ENCODE results near the gene OR2V2. TPM values are rescaled to one million over a fixed set of nuclear protein-coding genes. Genes with fewer than 3 reads are reported as not detected.
"Not testable (repeated sequence)": the region's sequence is repeated elsewhere in the genome, so short reads cannot be mapped to it uniquely, and the experiment has no call there.

OR2V2 gene
- total RNA-seq: not detected
- long read RNA-seq: 0 reads

GRCh38 chr5:181146927-181147636, at the start of gene OR2V2:
OR2V2 (plus strand) TSS chr5:181147586; CDS start chr5:181154943, 7,357 bp downstream.
- H3K4me1 ChIP-seq; H3K36me3 ChIP-seq; H3K4me3 ChIP-seq; H3K27ac ChIP-seq; ATAC-seq; H3K9me3 ChIP-seq; DNase-seq; H3K27me3 ChIP-seq; intact Hi-C loops (cut with DNase I): not testable (repeated sequence)
- 28% methylated on average over 5 of the region's 7 CpGs for WGBS (ENCODE audit: insufficient coverage, low coverage, low lambda C conversion rate, missing lambda C conversion rate)

- DNase-seq; H3K4me1 ChIP-seq; H3K27me3 ChIP-seq; H3K27ac ChIP-seq; H3K9me3 ChIP-seq; H3K36me3 ChIP-seq; intact Hi-C loops (cut with DNase I); H3K4me3 ChIP-seq: not testable (repeated sequence)
- 7% methylated on average over 6 of the region's 56 CpGs for WGBS (ENCODE audit: insufficient coverage, low coverage, low lambda C conversion rate, missing lambda C conversion rate)
- ATAC-seq: peak; percentile 23 to 55 (median 30)
Observed at GRCh38 chr5:181097759-181098491, 49.5 kb upstream of the OR2V2 start.

GRCh38 chr5:181098762-181099601, 48.4 kb upstream of the OR2V2 start:
- ATAC-seq: no peak
- TF ChIP-seq POLR2A (IDR thresholded peaks at IDR 0.05): no peak
- no peak for TF ChIP-seq CTCF (IDR thresholded peaks at IDR 0.05)
- DNase-seq: no peak
- Histone ChIP-seq H3K9me3 (no peaks in the 10 kb centered on the region), H3K27ac (no peak overlapping the region), H3K4me1 (no peaks in the 10 kb centered on the region), H3K4me3 (no peak overlapping the region), H3K27me3 (no peaks in the 10 kb centered on the region), H3K36me3 (no peaks in the 10 kb centered on the region)
- intact Hi-C loops (cut with DNase I): no loop called here
- WGBS (ENCODE audit: insufficient coverage, low coverage, low lambda C conversion rate, missing lambda C conversion rate): 12% methylated on average over 10 of the region's 22 CpGs

- no peaks in the 10 kb centered on the region for H3K36me3 ChIP-seq
- intact Hi-C loops (cut with DNase I): no loop called here
- DNase-seq (no peak), ATAC-seq (no peak)
- H3K27ac ChIP-seq: no peak overlapping the region
- H3K27me3 ChIP-seq: no peaks in the 10 kb centered on the region
- H3K4me1 ChIP-seq: no peaks in the 10 kb centered on the region
- whole genome bisulfite sequencing (ENCODE audit: insufficient coverage, low coverage, low lambda C conversion rate, missing lambda C conversion rate): 31% methylated on average over 5 of the region's 11 CpGs
- TF ChIP-seq CTCF (IDR thresholded peaks at IDR 0.05) (no peak), POLR2A (IDR thresholded peaks at IDR 0.05) (no peak)
- no peak overlapping the region for H3K4me3 ChIP-seq
- no peaks in the 10 kb centered on the region for H3K9me3 ChIP-seq
Observed at GRCh38 chr5:181099602-181100086, 47.7 kb upstream of the OR2V2 start.

GRCh38 chr5:181100121-181100875, 47.1 kb upstream of the OR2V2 start:
- Histone ChIP-seq H3K9me3 (no peaks in the 10 kb centered on the region), H3K36me3 (no peaks in the 10 kb centered on the region), H3K4me3 (no peak overlapping the region), H3K27ac (no peak overlapping the region), H3K27me3 (no peaks in the 10 kb centered on the region), H3K4me1 (no peaks in the 10 kb centered on the region)
- intact Hi-C loops (cut with DNase I): no loop called here
- no peak for ATAC-seq
- TF ChIP-seq POLR2A (IDR thresholded peaks at IDR 0.05): no peak
- no peak for TF ChIP-seq CTCF (IDR thresholded peaks at IDR 0.05)
- no peak for DNase-seq
- WGBS (ENCODE audit: insufficient coverage, low coverage, low lambda C conversion rate, missing lambda C conversion rate): 16% methylated on average over 8 of the region's 62 CpGs

- H3K27me3 ChIP-seq; H3K27ac ChIP-seq; intact Hi-C loops (cut with DNase I); H3K36me3 ChIP-seq; H3K4me3 ChIP-seq; H3K4me1 ChIP-seq; DNase-seq; H3K9me3 ChIP-seq: not testable (repeated sequence)
- ATAC-seq: peak in 3 of 4 donors; percentile 12 to 53 (median 29)
- WGBS (ENCODE audit: insufficient coverage, low coverage, low lambda C conversion rate, missing lambda C conversion rate): 0% methylated on average over 6 of the region's 54 CpGs
Observed at GRCh38 chr5:181101030-181101641, 46.2 kb upstream of the OR2V2 start.

All from right lobe of liver (tissue), 6 donors.